ENCODE data around the gene CAMTA1.

Gene CAMTA1

GRCh38 chr1:7110321-7110720, 325.1 kb downstream of the CAMTA1 start:
- no peak for DNase-seq (ENCODE audit: low read depth)
- no peak overlapping the region for H3K4me3 ChIP-seq (ENCODE audit: low read depth, low read length)
- TF ChIP-seq CTCF (IDR thresholded peaks at IDR 0.05; ENCODE audit: low read depth, low read length, missing control alignments): no peak

- H3K4me3 ChIP-seq (ENCODE audit: low read depth, low read length): no peak overlapping the region
- DNase-seq (ENCODE audit: low read depth): no peak
- no peak for TF ChIP-seq CTCF (IDR thresholded peaks at IDR 0.05; ENCODE audit: low read depth, low read length, missing control alignments)
Observed at GRCh38 chr1:7111853-7112252, 326.6 kb downstream of the CAMTA1 start.

GRCh38 chr1:7113136-7113535, 327.9 kb downstream of the CAMTA1 start:
- H3K4me3 ChIP-seq (ENCODE audit: low read depth, low read length): no peak overlapping the region
- no peak for DNase-seq (ENCODE audit: low read depth)
- TF ChIP-seq CTCF (IDR thresholded peaks at IDR 0.05; ENCODE audit: low read depth, low read length, missing control alignments): no peak

GRCh38 chr1:7113822-7114221, 328.6 kb downstream of the CAMTA1 start:
- no peak for TF ChIP-seq CTCF (IDR thresholded peaks at IDR 0.05; ENCODE audit: low read depth, low read length, missing control alignments)
- no peak overlapping the region for H3K4me3 ChIP-seq (ENCODE audit: low read depth, low read length)
- no peak for DNase-seq (ENCODE audit: low read depth)

GRCh38 chr1:7116001-7116400, 330.7 kb downstream of the CAMTA1 start:
- no peak for TF ChIP-seq CTCF (IDR thresholded peaks at IDR 0.05; ENCODE audit: low read depth, low read length, missing control alignments)
- no peak for DNase-seq (ENCODE audit: low read depth)
- H3K4me3 ChIP-seq (ENCODE audit: low read depth, low read length): no peak overlapping the region

GRCh38 chr1:7117399-7118281, 332.4 kb downstream of the CAMTA1 start:
- no peak for DNase-seq (ENCODE audit: low read depth)
- no peak overlapping the region for H3K4me3 ChIP-seq (ENCODE audit: low read depth, low read length)
- TF ChIP-seq CTCF (IDR thresholded peaks at IDR 0.05; ENCODE audit: low read depth, low read length, missing control alignments): no peak

- TF ChIP-seq CTCF (IDR thresholded peaks at IDR 0.05; ENCODE audit: low read depth, low read length, missing control alignments): no peak
- no peak overlapping the region for H3K4me3 ChIP-seq (ENCODE audit: low read depth, low read length)
- DNase-seq (ENCODE audit: low read depth): no peak
Observed at GRCh38 chr1:7119156-7119555, 333.9 kb downstream of the CAMTA1 start.

Data from GM12864 (cell line).